Small intestine (tissue), 7 donors: ENCODE measurements around the gene SGPL1. TPM values are rescaled to one million over a fixed set of nuclear protein-coding genes. Genes with fewer than 3 reads are reported as not detected.

ENCODE experiments used
- DNase-seq, 2 donors: peaks; one replicate each; pipeline versions ENCODE4 v3.0.0 to v3.0.0-alpha.2; 2013
- FAIRE-seq: peaks from 2 replicates; lab custom pipeline; 2012; peaks lifted over from hg19 to GRCh38; lab: Jason Lieb, UNC
- H3K27ac ChIP-seq, 3 donors: one replicate each; pipeline ENCODE4 v1.5.1; 2013; ENCODE audit warnings: low read length in 2 of 3, mild to moderate bottlenecking in 2 of 3, control low read depth in 1 of 3, inconsistent platforms in 1 of 3, low read depth in 1 of 3, moderate library complexity in 1 of 3
- H3K27me3 ChIP-seq, 3 donors: one replicate each; pipeline ENCODE4 v1.6.1; 2013; ENCODE audit warnings: low read length in 3 of 3, inconsistent platforms in 1 of 3; ENCODE audit not compliant: control insufficient read depth in 3 of 3, insufficient read depth in 3 of 3
- H3K36me3 ChIP-seq, 3 donors: one replicate each; pipeline ENCODE4 v1.6.1; 2013; ENCODE audit warnings: low read length in 3 of 3, inconsistent platforms in 1 of 3, low read depth in 1 of 3, mild to moderate bottlenecking in 1 of 3, moderate library complexity in 1 of 3; ENCODE audit not compliant: control insufficient read depth in 3 of 3, insufficient read depth in 2 of 3
- H3K4me1 ChIP-seq, 3 donors: one replicate each; pipeline ENCODE4 v1.6.1; 2013; ENCODE audit warnings: low read length in 2 of 3, inconsistent platforms in 1 of 3, low read depth in 1 of 3, mild to moderate bottlenecking in 1 of 3, moderate library complexity in 1 of 3; ENCODE audit not compliant: control insufficient read depth in 3 of 3, insufficient read depth in 2 of 3
- H3K4me3 ChIP-seq, 3 donors: one replicate each; pipeline ENCODE4 v1.5.1; 2013; ENCODE audit warnings: low read length in 3 of 3, control low read depth in 1 of 3, inconsistent platforms in 1 of 3, low read depth in 1 of 3, mild to moderate bottlenecking in 1 of 3, moderate library complexity in 1 of 3
- H3K9me3 ChIP-seq, 2 donors: one replicate each; pipeline ENCODE4 v1.6.1; 2013; ENCODE audit warnings: low read depth in 1 of 2, low read length in 1 of 2; ENCODE audit not compliant: control insufficient read depth in 2 of 2, insufficient read depth in 1 of 2
- WGBS, 3 donors: extraction: QIAGEN DNeasy Blood & Tissue Kit; methylation state at CpG; one replicate each; pipeline ENCODE4 v1.1.7; 2013; 5-methylcytosine and 5-hydroxymethylcytosine counted together
- polyA plus RNA-seq, 4 donors: library from polyadenylated mRNA; stranded (reverse) in 3 of 4; unstranded in 1 of 4; fragments of 200-250 nt in 3 of 4; fragments of 120-200 nt in 1 of 4; gene quantifications; one replicate each; pipeline versions ENCODE4 v1.2.1 to v1.2.3, GENCODE V29; 2013
- donor health status: healthy with polysubstance abuse.
- donor health status: control.
- donor health status: control.
- donor health status: Bipolar disorder and iron deficiency.
- donor health status: healthy.

Gene SGPL1
- polyA plus RNA-seq, 4 donors, result 10.0 to 49.3 (median 16.4) TPM

GRCh38 chr10:70772627-70773026 is 43.1 kb upstream of the SGPL1 start:
- FAIRE-seq (no peak), DNase-seq (no peak)
- H3K36me3 ChIP-seq, result no peaks in the 10 kb centered on the region
- no peak overlapping the region for H3K4me3 ChIP-seq
- peaks cover 0 to 24% (median 0%) of the 10 kb centered on the region in 3 donors for H3K4me1 ChIP-seq
- H3K27me3 ChIP-seq, result no peaks in the 10 kb centered on the region
- H3K27ac ChIP-seq, result no peak overlapping the region
- H3K9me3 ChIP-seq, result no peaks in the 10 kb centered on the region
- WGBS, 3 donors, result 85 to 93% (median 89%) methylated on average over 4 of the region's 4 CpGs

GRCh38 chr10:70773461-70773860 is 42.3 kb upstream of the SGPL1 start:
- H3K36me3 ChIP-seq, result no peaks in the 10 kb centered on the region
- WGBS, 3 donors, result 79 to 86% (median 79%) methylated on average over 9 of the region's 9 CpGs
- no peaks in the 10 kb centered on the region for H3K27me3 ChIP-seq
- no peaks in the 10 kb centered on the region for H3K9me3 ChIP-seq
- no peak overlapping the region for H3K27ac ChIP-seq
- H3K4me1 ChIP-seq, result peaks cover 0 to 33% (median 0%) of the 10 kb centered on the region in 3 donors
- DNase-seq, result no peak
- no peak for FAIRE-seq
- H3K4me3 ChIP-seq, result no peak overlapping the region

GRCh38 chr10:70773965-70774809 is 41.6 kb upstream of the SGPL1 start:
- FAIRE-seq (no peak), DNase-seq (no peak)
- WGBS, 3 donors, result 83 to 86% (median 85%) methylated on average over 12 to 14 of the region's 14 CpGs

GRCh38 chr10:70774810-70775678 is 40.7 kb upstream of the SGPL1 start:
- Histone ChIP-seq H3K36me3 (no peaks in the 10 kb centered on the region), H3K4me1 (peaks cover 0 to 47% (median 0%) of the 10 kb centered on the region in 3 donors), H3K27ac (no peak overlapping the region), H3K4me3 (no peak overlapping the region), H3K9me3 (no peaks in the 10 kb centered on the region), H3K27me3 (no peaks in the 10 kb centered on the region)
- 58 to 74% (median 66%) methylated on average over 14 of the region's 14 CpGs for WGBS, 3 donors
- FAIRE-seq (no peak), DNase-seq (no peak)

More at GRCh38 chr10:70773965-70774809, 41.6 kb upstream of the SGPL1 start:
- no peak overlapping the region for H3K27ac ChIP-seq
- no peak overlapping the region for H3K4me3 ChIP-seq
- H3K27me3 ChIP-seq, result no peaks in the 10 kb centered on the region
- no peaks in the 10 kb centered on the region for H3K9me3 ChIP-seq
- peaks cover 0 to 40% (median 0%) of the 10 kb centered on the region in 3 donors for H3K4me1 ChIP-seq
- no peaks in the 10 kb centered on the region for H3K36me3 ChIP-seq

- H3K9me3 ChIP-seq, result no peaks in the 10 kb centered on the region
- FAIRE-seq (no peak), DNase-seq (no peak)
- WGBS, 3 donors, result 85 to 91% (median 89%) methylated on average over 13 of the region's 13 CpGs
- no peak overlapping the region for H3K4me3 ChIP-seq
- H3K27ac ChIP-seq, result no peak overlapping the region
- H3K4me1 ChIP-seq, result peaks cover 0 to 51% (median 0%) of the 10 kb centered on the region in 3 donors
- no peaks in the 10 kb centered on the region for H3K36me3 ChIP-seq
- no peaks in the 10 kb centered on the region for H3K27me3 ChIP-seq
Observed at GRCh38 chr10:70775679-70776454, 39.9 kb upstream of the SGPL1 start.

- Histone ChIP-seq H3K9me3 (no peaks in the 10 kb centered on the region), H3K36me3 (no peaks in the 10 kb centered on the region), H3K4me1 (peaks cover 0 to 50% (median 0%) of the 10 kb centered on the region in 3 donors), H3K4me3 (no peak overlapping the region), H3K27me3 (no peaks in the 10 kb centered on the region), H3K27ac (no peak overlapping the region)
- DNase-seq, result no peak
- FAIRE-seq, result no peak
- 89 to 97% (median 95%) methylated on average over 11 of the region's 11 CpGs for WGBS, 3 donors
Observed at GRCh38 chr10:70776455-70777005, 39.2 kb upstream of the SGPL1 start.

GRCh38 chr10:70777063-70777875 is 38.5 kb upstream of the SGPL1 start:
- no peaks in the 10 kb centered on the region for H3K27me3 ChIP-seq
- H3K27ac ChIP-seq, result no peak overlapping the region
- H3K9me3 ChIP-seq, result no peaks in the 10 kb centered on the region
- DNase-seq (peak; percentile 22 to 74), FAIRE-seq (no peak)
- no peaks in the 10 kb centered on the region for H3K36me3 ChIP-seq
- 37 to 80% (median 54%) methylated on average over 16 to 18 of the region's 18 CpGs for WGBS, 3 donors
- peaks cover 0 to 50% (median 0%) of the 10 kb centered on the region in 3 donors for H3K4me1 ChIP-seq
- no peak overlapping the region for H3K4me3 ChIP-seq
